ENCODE results near the gene PELI2.
"Not testable (repeated sequence)": the region's sequence is repeated elsewhere in the genome, so short reads cannot be mapped to it uniquely, and the experiment has no call there.

DNA sequence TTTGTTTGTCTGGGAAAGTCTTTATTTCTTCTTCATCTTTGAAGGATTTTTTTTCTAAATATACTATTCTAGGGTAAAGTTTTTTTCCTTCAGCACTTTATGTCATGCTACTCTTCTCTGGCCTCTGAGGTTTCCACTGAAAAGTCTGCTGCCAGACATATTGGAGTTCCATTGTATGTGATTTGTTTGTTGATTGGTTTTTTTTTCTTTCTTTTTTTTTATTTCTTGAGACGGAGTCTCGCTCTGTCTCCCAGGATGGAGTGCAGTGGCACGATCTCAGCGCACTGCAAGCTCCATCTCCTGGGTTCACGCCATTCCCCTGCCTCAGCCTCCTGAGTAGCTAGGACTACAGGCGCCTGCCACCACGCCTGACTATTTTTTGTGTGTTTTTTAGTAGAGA is 48.4 kb downstream of the PELI2 start:
- TF ChIP-seq POLR2A (IDR thresholded peaks at IDR 0.05) = not testable (repeated sequence)
- TF ChIP-seq, protein P1, sequence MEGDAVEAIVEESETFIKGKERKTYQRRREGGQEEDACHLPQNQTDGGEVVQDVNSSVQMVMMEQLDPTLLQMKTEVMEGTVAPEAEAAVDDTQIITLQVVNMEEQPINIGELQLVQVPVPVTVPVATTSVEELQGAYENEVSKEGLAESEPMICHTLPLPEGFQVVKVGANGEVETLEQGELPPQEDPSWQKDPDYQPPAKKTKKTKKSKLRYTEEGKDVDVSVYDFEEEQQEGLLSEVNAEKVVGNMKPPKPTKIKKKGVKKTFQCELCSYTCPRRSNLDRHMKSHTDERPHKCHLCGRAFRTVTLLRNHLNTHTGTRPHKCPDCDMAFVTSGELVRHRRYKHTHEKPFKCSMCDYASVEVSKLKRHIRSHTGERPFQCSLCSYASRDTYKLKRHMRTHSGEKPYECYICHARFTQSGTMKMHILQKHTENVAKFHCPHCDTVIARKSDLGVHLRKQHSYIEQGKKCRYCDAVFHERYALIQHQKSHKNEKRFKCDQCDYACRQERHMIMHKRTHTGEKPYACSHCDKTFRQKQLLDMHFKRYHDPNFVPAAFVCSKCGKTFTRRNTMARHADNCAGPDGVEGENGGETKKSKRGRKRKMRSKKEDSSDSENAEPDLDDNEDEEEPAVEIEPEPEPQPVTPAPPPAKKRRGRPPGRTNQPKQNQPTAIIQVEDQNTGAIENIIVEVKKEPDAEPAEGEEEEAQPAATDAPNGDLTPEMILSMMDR (IDR thresholded peaks at IDR 0.05) = not testable (repeated sequence)

Data from testis (tissue), 2 donors.